NB4 (cell line): Measurements from ENCODE around the gene HERC5.

ENCODE experiments used
- POLR2A ChIP-seq: IDR thresholded peaks from 2 replicates; pipeline ENCODE4 v1.6.1; 2011; ENCODE audit warnings: mild to moderate bottlenecking; ENCODE audit not compliant: insufficient read length; ENCODE audit errors: extremely low read depth
- TF ChIP-seq, protein P1 (sequence below): IDR thresholded peaks from one replicate; pipeline ENCODE4 v1.5.1; 2012; ENCODE audit warnings: low read depth, low read length
- TF ChIP-seq, protein P2 (sequence below): IDR thresholded peaks from 2 replicates; pipeline ENCODE4 v1.6.1; 2011; ENCODE audit warnings: low read depth, low read length

DNA sequence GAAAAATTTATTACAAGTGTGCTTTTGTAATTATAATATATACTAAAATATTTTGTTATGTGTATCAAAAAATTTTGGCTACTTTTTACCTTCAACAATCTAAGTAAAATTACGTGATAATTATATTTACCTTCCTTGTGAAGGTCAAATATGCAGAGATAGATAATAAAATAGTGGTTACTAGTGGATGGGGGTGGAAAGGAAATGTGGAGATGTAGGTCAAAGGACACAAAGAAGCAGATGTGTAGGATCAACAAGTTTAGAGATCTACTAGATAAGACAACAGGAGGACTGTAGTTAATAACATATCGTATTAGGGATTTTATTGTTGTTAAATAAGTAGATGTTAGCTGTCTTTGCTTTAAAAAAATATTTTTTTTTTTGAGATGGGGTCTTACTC, 21.3 kb downstream of the HERC5 start:
- no peak for TF ChIP-seq POLR2A
- TF ChIP-seq, protein P1, sequence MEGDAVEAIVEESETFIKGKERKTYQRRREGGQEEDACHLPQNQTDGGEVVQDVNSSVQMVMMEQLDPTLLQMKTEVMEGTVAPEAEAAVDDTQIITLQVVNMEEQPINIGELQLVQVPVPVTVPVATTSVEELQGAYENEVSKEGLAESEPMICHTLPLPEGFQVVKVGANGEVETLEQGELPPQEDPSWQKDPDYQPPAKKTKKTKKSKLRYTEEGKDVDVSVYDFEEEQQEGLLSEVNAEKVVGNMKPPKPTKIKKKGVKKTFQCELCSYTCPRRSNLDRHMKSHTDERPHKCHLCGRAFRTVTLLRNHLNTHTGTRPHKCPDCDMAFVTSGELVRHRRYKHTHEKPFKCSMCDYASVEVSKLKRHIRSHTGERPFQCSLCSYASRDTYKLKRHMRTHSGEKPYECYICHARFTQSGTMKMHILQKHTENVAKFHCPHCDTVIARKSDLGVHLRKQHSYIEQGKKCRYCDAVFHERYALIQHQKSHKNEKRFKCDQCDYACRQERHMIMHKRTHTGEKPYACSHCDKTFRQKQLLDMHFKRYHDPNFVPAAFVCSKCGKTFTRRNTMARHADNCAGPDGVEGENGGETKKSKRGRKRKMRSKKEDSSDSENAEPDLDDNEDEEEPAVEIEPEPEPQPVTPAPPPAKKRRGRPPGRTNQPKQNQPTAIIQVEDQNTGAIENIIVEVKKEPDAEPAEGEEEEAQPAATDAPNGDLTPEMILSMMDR, result no peak
- TF ChIP-seq, protein P2, sequence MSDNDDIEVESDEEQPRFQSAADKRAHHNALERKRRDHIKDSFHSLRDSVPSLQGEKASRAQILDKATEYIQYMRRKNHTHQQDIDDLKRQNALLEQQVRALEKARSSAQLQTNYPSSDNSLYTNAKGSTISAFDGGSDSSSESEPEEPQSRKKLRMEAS, result no peak
